ENCODE results near the gene CXorf49B. TPM values are rescaled to one million over a fixed set of nuclear protein-coding genes. Genes with fewer than 3 reads are reported as not detected.
"Not testable (repeated sequence)": the region's sequence is repeated elsewhere in the genome, so short reads cannot be mapped to it uniquely, and the experiment has no call there.

The CXorf49B gene
- not detected in 2 replicates for total RNA-seq

DNA sequence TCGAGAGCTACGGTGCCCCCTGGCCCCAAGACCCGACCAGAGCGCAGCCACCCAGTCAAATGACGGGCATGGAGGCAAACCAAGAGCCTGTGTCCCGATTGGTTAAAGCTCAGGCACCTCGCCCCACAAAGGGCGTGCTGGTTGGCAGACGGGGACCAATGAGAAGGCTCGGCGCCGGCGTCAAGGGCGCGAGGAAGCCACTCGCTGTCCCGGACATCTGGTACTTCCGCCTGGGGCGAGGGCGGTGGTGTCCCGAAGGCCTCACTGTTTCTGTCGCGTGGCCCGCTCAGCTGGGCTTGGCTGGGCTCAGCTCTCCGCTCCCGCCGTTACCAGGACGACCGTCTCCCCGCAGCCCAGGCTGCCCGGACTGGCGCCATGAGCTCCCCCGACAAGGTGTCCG lies at the start of gene CXorf49B:
Gene CXorf49B, plus strand, starts transcription at position 301 of the 400 bp plus-strand sequence. Its CDS starts 75 bp downstream, at position 376.
- intact Hi-C loops (cut with micrococcal nuclease) = not testable (repeated sequence)

- intact Hi-C loops (cut with micrococcal nuclease) = not testable (repeated sequence)
Measured at GRCh38 chrX:71714064-71714463, 49.1 kb upstream of the CXorf49B start.

- intact Hi-C loops (cut with micrococcal nuclease) = not testable (repeated sequence)
Measured at GRCh38 chrX:71715551-71715950, 47.6 kb upstream of the CXorf49B start.

DNA sequence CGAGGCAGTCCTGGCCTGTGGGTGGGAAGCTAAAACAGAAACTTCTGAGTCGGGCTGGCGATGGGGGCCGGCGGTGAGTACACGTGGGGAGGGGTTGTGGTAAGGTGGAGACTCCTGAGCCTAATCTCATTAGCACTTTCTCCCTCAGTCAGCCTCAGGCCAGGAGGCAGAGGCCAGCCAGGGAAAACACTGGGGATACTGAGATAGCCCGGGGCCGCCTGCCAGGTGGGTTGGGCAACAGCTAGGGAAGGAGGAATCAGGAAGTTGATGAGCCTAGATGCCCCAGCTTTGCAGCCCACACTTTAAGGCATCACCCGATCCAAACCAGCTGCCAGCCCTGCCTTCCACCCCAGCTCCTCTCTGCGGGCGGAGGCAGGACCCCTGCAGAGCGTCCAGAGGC lies 46.8 kb upstream of the CXorf49B start:
- intact Hi-C loops (cut with micrococcal nuclease) = not testable (repeated sequence)

DNA sequence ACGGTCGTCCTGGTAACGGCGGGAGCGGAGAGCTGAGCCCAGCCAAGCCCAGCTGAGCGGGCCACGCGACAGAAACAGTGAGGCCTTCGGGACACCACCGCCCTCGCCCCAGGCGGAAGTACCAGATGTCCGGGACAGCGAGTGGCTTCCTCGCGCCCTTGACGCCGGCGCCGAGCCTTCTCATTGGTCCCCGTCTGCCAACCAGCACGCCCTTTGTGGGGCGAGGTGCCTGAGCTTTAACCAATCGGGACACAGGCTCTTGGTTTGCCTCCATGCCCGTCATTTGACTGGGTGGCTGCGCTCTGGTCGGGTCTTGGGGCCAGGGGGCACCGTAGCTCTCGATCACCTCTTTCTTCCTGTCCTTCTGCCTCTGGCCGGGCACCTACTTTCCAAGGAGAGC lies 45.0 kb upstream of the CXorf49B start, which contains the start of gene CXorf49:
Gene CXorf49, minus strand, starts transcription at position 101 of the 400 bp plus-strand sequence. CDS start 134 bp downstream, outside the sequence.
- intact Hi-C loops (cut with micrococcal nuclease) = not testable (repeated sequence)

GRCh38 chrX:71719195-71719594 lies 44.0 kb upstream of the CXorf49B start:
- intact Hi-C loops (cut with micrococcal nuclease) = not testable (repeated sequence)

GRCh38 chrX:71720289-71720886 lies 42.8 kb upstream of the CXorf49B start:
- intact Hi-C loops (cut with micrococcal nuclease) = not testable (repeated sequence)

- intact Hi-C loops (cut with micrococcal nuclease) = not testable (repeated sequence)
Measured at GRCh38 chrX:71760688-71761281, 2.4 kb upstream of the CXorf49B start.

DNA sequence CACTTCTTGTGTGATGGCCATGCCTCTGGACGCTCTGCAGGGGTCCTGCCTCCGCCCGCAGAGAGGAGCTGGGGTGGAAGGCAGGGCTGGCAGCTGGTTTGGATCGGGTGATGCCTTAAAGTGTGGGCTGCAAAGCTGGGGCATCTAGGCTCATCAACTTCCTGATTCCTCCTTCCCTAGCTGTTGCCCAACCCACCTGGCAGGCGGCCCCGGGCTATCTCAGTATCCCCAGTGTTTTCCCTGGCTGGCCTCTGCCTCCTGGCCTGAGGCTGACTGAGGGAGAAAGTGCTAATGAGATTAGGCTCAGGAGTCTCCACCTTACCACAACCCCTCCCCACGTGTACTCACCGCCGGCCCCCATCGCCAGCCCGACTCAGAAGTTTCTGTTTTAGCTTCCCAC lies 1.7 kb downstream of the CXorf49B start:
- intact Hi-C loops (cut with micrococcal nuclease) = not testable (repeated sequence)

GRCh38 chrX:71765613-71766012 lies 2.5 kb downstream of the CXorf49B start:
- intact Hi-C loops (cut with micrococcal nuclease) = not testable (repeated sequence)

- intact Hi-C loops (cut with micrococcal nuclease) = not testable (repeated sequence)
Measured at GRCh38 chrX:71767134-71767533, 4.0 kb downstream of the CXorf49B start.

DNA sequence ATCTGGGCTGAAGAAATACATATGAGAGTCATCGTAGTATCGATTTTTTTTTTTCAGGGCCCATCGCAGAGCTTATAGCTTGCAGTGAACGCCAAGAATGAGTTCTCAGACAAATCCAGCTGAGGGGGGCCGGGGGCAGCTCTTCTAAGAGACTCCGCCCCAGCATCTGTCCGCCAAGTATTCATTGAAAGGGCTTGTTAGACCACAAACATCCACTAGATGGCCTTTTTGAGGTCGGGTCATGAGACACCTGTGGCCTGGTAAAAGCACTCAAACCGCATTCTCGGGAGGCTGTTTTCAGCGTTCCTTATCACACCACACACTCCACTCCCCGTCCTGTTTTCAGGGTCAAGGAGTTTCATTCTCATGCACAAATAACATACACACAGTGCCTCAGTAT lies 15.2 kb downstream of the CXorf49B start:
- intact Hi-C loops (cut with micrococcal nuclease) = not testable (repeated sequence)

DNA sequence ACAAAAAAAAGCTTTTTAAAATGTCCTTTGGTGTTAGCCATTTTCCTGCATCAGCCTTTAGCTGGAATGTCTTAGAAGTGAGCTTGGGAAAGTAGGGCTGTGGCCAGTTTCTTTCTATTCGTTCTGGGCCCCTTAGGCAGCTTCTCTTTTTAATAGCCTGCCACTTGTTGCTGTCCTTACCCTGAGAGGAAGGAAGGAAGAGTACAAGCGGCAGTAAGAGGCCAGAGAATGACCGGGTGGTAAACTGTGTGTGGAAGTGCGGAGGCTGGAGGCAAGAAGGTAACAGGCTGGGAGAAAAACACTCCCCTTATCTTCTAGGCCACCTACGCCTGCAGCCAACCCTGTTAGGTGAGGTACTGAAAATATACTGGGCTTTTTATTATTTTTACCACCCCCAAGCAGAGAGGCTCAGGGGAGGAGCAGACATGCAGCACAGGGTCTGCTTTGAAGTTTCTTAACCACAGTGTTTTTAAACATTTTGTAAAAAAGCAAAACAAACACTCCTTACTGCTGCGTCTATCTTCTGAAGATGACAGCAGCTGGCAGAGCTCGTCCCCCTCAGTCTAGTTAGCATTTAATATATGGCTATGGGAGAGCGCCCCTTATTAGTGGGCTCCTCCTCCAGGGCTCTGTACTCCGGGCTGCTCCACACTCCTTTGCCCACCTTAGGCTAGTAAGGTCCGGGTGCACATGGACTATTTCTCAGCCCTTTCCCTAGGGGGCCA lies 19.2 kb downstream of the CXorf49B start:
- intact Hi-C loops (cut with micrococcal nuclease) = not testable (repeated sequence)

GRCh38 chrX:71782950-71783299 lies 19.8 kb downstream of the CXorf49B start:
- intact Hi-C loops (cut with micrococcal nuclease) = not testable (repeated sequence)

GRCh38 chrX:71783569-71784347 lies 20.6 kb downstream of the CXorf49B start:
- intact Hi-C loops (cut with micrococcal nuclease) = not testable (repeated sequence)

- intact Hi-C loops (cut with micrococcal nuclease) = not testable (repeated sequence)
Measured at GRCh38 chrX:71784348-71784983, 21.3 kb downstream of the CXorf49B start.

GRCh38 chrX:71806450-71806849 lies 43.3 kb downstream of the CXorf49B start:
- intact Hi-C loops (cut with micrococcal nuclease) = not testable (repeated sequence)

- intact Hi-C loops (cut with micrococcal nuclease) = no loop called here
Measured at GRCh38 chrX:71809886-71810285, 46.7 kb downstream of the CXorf49B start.

- intact Hi-C loops (cut with micrococcal nuclease) = no loop called here
Measured at GRCh38 chrX:71814123-71814912, 51.2 kb downstream of the CXorf49B start.

All from T-helper 2 cell treated with Interferon-gamma antibody and Interleukin-4, amounts not matched to agents 100 ng/mL and 5 ng/mL, for 36 hours (primary cell).